Ishikawa (cell line): ENCODE measurements around the gene PSD4.

ENCODE experiments used
- CEBPB ChIP-seq: IDR thresholded peaks from 2 replicates; pipeline ENCODE4 v1.6.1; 2012
- MAX ChIP-seq: IDR thresholded peaks from 2 replicates; pipeline ENCODE4 v1.6.1; 2012
- RAD21 ChIP-seq: IDR thresholded peaks from 2 replicates; pipeline ENCODE4 v1.6.1; 2012; ENCODE audit warnings: low read depth

- TF ChIP-seq CEBPB (no peak), RAD21 (no peak; the same call in 1 of the 2 replicates), MAX (peak; percentile 50; the same call in 1 of the 2 replicates)
Observed at GRCh38 chr2:113225263-113226259, 51.8 kb downstream of the PSD4 start.
